OCI-LY3 (cell line): Measurements from ENCODE around the gene NUDT15.

Experiments
- H2AFZ ChIP-seq: fragments of 200-600, 300-600 bp; shearing (Covaris generic); 2 replicates; pipeline ENCODE4 v1.6.0; 2014; ENCODE audit warnings: antibody characterized with exemption, low read depth, low read length
- H3K27ac ChIP-seq: fragments of 200-600, 300-600 bp; sonication (generic); 2 replicates; pipeline ENCODE4 v1.5.1; 2014; ENCODE audit warnings: mild to moderate bottlenecking, low read length, moderate library complexity, mixed read lengths
- H3K27me3 ChIP-seq: fragments of 200-600, 300-600 bp; sonication (generic); 2 replicates; pipeline ENCODE4 v1.6.1; 2014; ENCODE audit warnings: low read depth, low read length, mixed read lengths
- H3K36me3 ChIP-seq: fragments of 200-600, 300-600 bp; sonication (generic); replicated peaks from 2 replicates; pipeline ENCODE3; 2014; ENCODE audit warnings: low read depth, low read length, mixed read lengths
- H3K4me1 ChIP-seq: fragments of 300-600, 200-600 bp; sonication (generic); 2 replicates; pipeline ENCODE4 v1.6.1; 2014; ENCODE audit warnings: low read length, mixed read lengths
- H3K4me2 ChIP-seq: fragments of 200-600, 300-600 bp; sonication (generic); 2 replicates; pipeline ENCODE4 v1.6.1; 2014; ENCODE audit warnings: low read length, mixed read lengths
- H3K4me3 ChIP-seq: fragments of 300-600, 200-600 bp; sonication (generic); 2 replicates; pipeline ENCODE4 v1.5.1; 2014; ENCODE audit warnings: antibody characterized with exemption, mild to moderate bottlenecking, low read length, moderate library complexity
- H3K79me2 ChIP-seq: fragments of 300-600, 200-600 bp; shearing (Covaris generic); 2 replicates; pipeline ENCODE4 v1.6.1; 2014; ENCODE audit warnings: mild to moderate bottlenecking, low read length, mixed read lengths
- H3K9ac ChIP-seq: fragments of 300-600, 200-600 bp; shearing (Covaris generic); 2 replicates; pipeline ENCODE4 v1.6.0; 2014; ENCODE audit warnings: mild to moderate bottlenecking, low read length, moderate library complexity
- H3K9me3 ChIP-seq: fragments of 200-600, 300-600 bp; shearing (Covaris generic); 2 replicates; pipeline ENCODE4 v1.6.1; 2014; ENCODE audit warnings: low read length, mixed read lengths; ENCODE audit not compliant: insufficient read depth
- H4K20me1 ChIP-seq: fragments of 200-600, 300-600 bp; sonication (generic); 2 replicates; pipeline ENCODE4 v1.6.1; 2016; ENCODE audit warnings: low read length, mixed read lengths; ENCODE audit not compliant: insufficient read depth
- CTCF ChIP-seq: fragments of 200-600, 300-600 bp; sonication (generic); IDR thresholded peaks from 2 replicates; pipeline ENCODE4 v1.5.1; 2014; ENCODE audit warnings: antibody characterized with exemption, low read length, low read depth
- EZH2phosphoT487 ChIP-seq: fragments of 200-600 bp; shearing (Covaris generic); IDR thresholded peaks from 2 replicates; pipeline ENCODE4 v1.6.1; 2018; ENCODE audit warnings: antibody characterized with exemption, mixed run types, low read depth

The NUDT15 gene

DNA sequence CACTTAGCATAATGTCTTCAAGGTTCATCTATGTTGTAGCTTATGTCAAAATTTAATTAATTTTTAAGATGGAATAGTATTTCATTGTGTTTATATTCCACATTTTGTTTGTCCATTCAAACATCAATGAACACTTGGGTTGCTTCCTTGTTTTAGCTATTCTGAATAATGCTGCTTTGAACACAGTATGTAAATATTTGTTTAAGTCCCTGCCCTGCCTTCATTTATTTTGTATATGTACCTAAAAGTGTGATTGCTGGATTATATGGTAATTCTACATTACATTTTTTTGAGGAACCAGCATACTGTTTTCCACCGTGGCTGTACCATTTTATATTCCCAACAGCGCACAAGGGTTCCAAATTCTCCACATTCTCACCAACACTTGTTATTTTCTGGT lies 18.9 kb upstream of the NUDT15 start:
- Histone ChIP-seq H3K4me2 (no peak overlapping the region), H3K9ac (no peak overlapping the region), H3K4me3 (no peak overlapping the region), H3K36me3 (no peaks in the 10 kb centered on the region), H2AFZ (no peak overlapping the region), H3K79me2 (no peaks in the 10 kb centered on the region), H4K20me1 (no peaks in the 10 kb centered on the region), H3K9me3 (no peaks in the 10 kb centered on the region), H3K27me3 (no peaks in the 10 kb centered on the region), H3K27ac (no peak overlapping the region), H3K4me1 (no peaks in the 10 kb centered on the region)
- TF ChIP-seq EZH2phosphoT487: no peak
- no peak for TF ChIP-seq CTCF

DNA sequence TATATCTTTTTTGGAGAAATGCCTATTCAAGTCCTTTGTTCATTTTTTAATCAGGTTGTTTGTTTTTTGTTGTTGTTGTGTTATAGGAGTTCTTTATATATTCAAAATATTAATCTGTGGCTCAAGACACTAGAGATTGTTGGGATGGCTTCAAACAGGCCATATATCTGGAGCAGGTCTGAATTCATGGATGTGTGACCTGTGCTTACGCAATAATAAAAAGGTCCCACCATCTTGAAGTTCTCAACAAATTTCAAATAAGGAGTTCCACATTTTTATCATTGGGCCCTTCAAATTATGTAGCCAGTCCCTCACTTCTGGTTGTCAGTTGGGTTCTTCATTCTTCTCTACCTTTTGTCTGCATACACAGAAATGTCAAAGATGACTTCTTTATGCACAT lies 17.7 kb upstream of the NUDT15 start:
- no peaks in the 10 kb centered on the region for H3K36me3 ChIP-seq
- H3K4me2 ChIP-seq: no peak overlapping the region
- no peaks in the 10 kb centered on the region for H3K27me3 ChIP-seq
- H3K4me3 ChIP-seq: no peak overlapping the region
- no peak overlapping the region for H2AFZ ChIP-seq
- H3K4me1 ChIP-seq: no peaks in the 10 kb centered on the region
- TF ChIP-seq EZH2phosphoT487: no peak
- no peak for TF ChIP-seq CTCF
- H4K20me1 ChIP-seq: no peaks in the 10 kb centered on the region
- H3K27ac ChIP-seq: no peak overlapping the region
- no peaks in the 10 kb centered on the region for H3K79me2 ChIP-seq
- H3K9me3 ChIP-seq: no peaks in the 10 kb centered on the region
- H3K9ac ChIP-seq: no peak overlapping the region

DNA sequence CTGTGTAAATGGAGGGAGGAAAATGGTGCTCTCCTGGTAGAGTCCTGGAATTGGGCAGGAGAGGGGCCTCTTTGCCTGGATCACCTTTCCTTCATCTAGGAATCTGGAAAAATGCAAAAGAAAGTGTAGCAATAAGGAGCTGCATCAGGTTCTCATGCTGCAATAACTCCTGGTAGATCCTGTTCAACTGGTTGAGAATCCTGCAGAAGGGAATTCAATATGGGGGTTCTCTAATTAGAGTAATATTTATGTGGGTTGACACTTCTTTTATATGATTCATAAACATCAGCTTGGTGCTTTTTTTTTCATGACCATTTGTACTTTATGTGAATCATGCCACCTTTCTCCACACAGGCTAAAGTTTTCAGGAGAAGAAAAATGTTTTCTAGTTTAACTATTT lies 9.5 kb upstream of the NUDT15 start:
- H3K9ac ChIP-seq: no peak overlapping the region
- no peaks in the 10 kb centered on the region for H4K20me1 ChIP-seq
- H3K27ac ChIP-seq: no peak overlapping the region
- no peak overlapping the region for H3K4me2 ChIP-seq
- no peaks in the 10 kb centered on the region for H3K27me3 ChIP-seq
- TF ChIP-seq EZH2phosphoT487: no peak
- no peak for TF ChIP-seq CTCF
- H3K4me3 ChIP-seq: no peak overlapping the region
- H3K79me2 ChIP-seq: no peaks in the 10 kb centered on the region
- peaks cover 18% of the 10 kb centered on the region; the same call in 1 of the 2 replicates for H3K9me3 ChIP-seq
- peaks cover 28% of the 10 kb centered on the region for H3K36me3 ChIP-seq
- no peaks in the 10 kb centered on the region for H3K4me1 ChIP-seq
- H2AFZ ChIP-seq: no peak overlapping the region

DNA sequence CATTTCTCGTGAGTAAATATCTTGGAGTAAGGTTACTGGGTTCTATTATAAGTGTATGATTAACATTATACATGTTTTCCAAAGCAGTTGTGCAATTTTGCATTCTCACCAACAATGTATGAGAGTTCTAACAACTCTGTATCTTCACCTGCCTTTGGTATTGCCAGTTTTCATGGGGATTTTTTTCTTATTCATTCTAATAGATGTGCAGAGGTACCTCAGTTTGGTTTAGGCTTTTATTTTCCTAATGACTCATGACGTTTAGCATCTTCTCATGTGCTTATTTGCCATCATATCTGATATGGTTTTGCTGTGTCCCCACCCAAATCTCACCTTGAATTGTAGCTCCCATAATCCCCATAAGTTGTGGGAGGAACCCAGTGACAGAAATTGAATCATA lies 7.7 kb upstream of the NUDT15 start:
- H3K9me3 ChIP-seq: peaks cover 21% of the 10 kb centered on the region; the same call in 1 of the 2 replicates
- no peak overlapping the region for H2AFZ ChIP-seq
- no peaks in the 10 kb centered on the region for H3K27me3 ChIP-seq
- no peak overlapping the region for H3K4me2 ChIP-seq
- no peak overlapping the region for H3K4me3 ChIP-seq
- TF ChIP-seq EZH2phosphoT487: no peak
- TF ChIP-seq CTCF: no peak
- H3K4me1 ChIP-seq: no peaks in the 10 kb centered on the region
- H3K27ac ChIP-seq: no peak overlapping the region
- H3K36me3 ChIP-seq: peaks cover 32% of the 10 kb centered on the region
- no peaks in the 10 kb centered on the region for H3K79me2 ChIP-seq
- no peaks in the 10 kb centered on the region for H4K20me1 ChIP-seq
- H3K9ac ChIP-seq: no peak overlapping the region
